Measurements from ENCODE around the gene S1PR1. TPM values are rescaled to one million over a fixed set of nuclear protein-coding genes. Genes with fewer than 3 reads are reported as not detected.

The S1PR1 gene
- total and polyA plus RNA-seq, 2 donors (not counting 3 experiments of a cell fraction or from before 2014, with no cell fraction given), result 137 to 387 TPM

- intact Hi-C loops (cut with micrococcal nuclease) (no loop called here), dilution Hi-C loops (cut with MboI; ENCODE audit: extremely low pct_ligation_motif_present, low sequenced_read_pairs) (no loop called here)
- H3K4me2 ChIP-seq (ENCODE audit: insufficient read depth, low read length), result no peak overlapping the region
- POLR2A ChIA-PET, result interaction anchor here (0.8 kb wide), 1 partner anchor 34 kb away, joined by 3 read pairs; no protein-coding TSS in a partner anchor
- no peaks in the 10 kb centered on the region for H3K9me1 ChIP-seq (replicated peaks; ENCODE audit: control insufficient read depth, extremely low read depth, insufficient read depth, low read length)
- no peaks in the 10 kb centered on the region for H3K9me3 ChIP-seq (replicated peaks; ENCODE audit: control insufficient read depth, insufficient read depth, low read length)
- H3K27ac ChIP-seq (ENCODE audit: insufficient read depth, low read depth, low read length), result no peak overlapping the region
- CTCF ChIA-PET, result interaction anchor here (4.2 to 8.4 kb wide), 2 partner anchors 44 to 148 kb away, joined by 129 to 368 read pairs; partner anchors contain the start of gene S1PR1
- no TSS peak for BruUV-seq (replicated peaks)
- H3K79me2 ChIP-seq (ENCODE audit: control insufficient read depth, insufficient read depth, low read length), result no peaks in the 10 kb centered on the region
- FAIRE-seq (no peak), DNase-seq (ENCODE audit: low read depth, low spot score) (no peak)
- TF ChIP-seq, protein P1, sequence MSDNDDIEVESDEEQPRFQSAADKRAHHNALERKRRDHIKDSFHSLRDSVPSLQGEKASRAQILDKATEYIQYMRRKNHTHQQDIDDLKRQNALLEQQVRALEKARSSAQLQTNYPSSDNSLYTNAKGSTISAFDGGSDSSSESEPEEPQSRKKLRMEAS (IDR thresholded peaks at IDR 0.05; ENCODE audit: insufficient read depth, insufficient read length), result no peak
- TF ChIP-seq GATA2 (IDR thresholded peaks at IDR 0.05; ENCODE audit: insufficient read depth, insufficient read length, low read depth, low read length), result no peak
- no peak for TF ChIP-seq POLR2AphosphoS5 (IDR thresholded peaks at IDR 0.05; ENCODE audit: insufficient read depth, low read depth, low read length)
- TF ChIP-seq, protein P2, sequence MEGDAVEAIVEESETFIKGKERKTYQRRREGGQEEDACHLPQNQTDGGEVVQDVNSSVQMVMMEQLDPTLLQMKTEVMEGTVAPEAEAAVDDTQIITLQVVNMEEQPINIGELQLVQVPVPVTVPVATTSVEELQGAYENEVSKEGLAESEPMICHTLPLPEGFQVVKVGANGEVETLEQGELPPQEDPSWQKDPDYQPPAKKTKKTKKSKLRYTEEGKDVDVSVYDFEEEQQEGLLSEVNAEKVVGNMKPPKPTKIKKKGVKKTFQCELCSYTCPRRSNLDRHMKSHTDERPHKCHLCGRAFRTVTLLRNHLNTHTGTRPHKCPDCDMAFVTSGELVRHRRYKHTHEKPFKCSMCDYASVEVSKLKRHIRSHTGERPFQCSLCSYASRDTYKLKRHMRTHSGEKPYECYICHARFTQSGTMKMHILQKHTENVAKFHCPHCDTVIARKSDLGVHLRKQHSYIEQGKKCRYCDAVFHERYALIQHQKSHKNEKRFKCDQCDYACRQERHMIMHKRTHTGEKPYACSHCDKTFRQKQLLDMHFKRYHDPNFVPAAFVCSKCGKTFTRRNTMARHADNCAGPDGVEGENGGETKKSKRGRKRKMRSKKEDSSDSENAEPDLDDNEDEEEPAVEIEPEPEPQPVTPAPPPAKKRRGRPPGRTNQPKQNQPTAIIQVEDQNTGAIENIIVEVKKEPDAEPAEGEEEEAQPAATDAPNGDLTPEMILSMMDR (IDR thresholded peaks at IDR 0.05; ENCODE audit: extremely low read depth in 1 of 2, insufficient read depth in 1 of 2, low read depth in 1 of 2, low read length in 2 of 2), result no peak
- TF ChIP-seq POLR2A (IDR thresholded peaks at IDR 0.05; ENCODE audit: low read depth, low read length), result no peak
- no peak for TF ChIP-seq MYC (IDR thresholded peaks at IDR 0.05; ENCODE audit: low read depth, low read length)
- peak; percentile 30 for TF ChIP-seq FOS (IDR thresholded peaks at IDR 0.05; ENCODE audit: borderline replicate concordance, insufficient read depth, low read length)
- no peak for TF ChIP-seq EZH2 (IDR thresholded peaks at IDR 0.05; ENCODE audit: borderline replicate concordance, low read depth, low read length, severe bottlenecking)
- peak; percentile 28 for TF ChIP-seq JUN (IDR thresholded peaks at IDR 0.05; ENCODE audit: borderline replicate concordance, insufficient read depth, insufficient read length, low read depth)
- no peaks in the 10 kb centered on the region for H3K36me3 ChIP-seq (ENCODE audit: control insufficient read depth in 2 of 2, extremely low read depth in 1 of 2, insufficient read depth in 2 of 2, low read length in 2 of 2)
- H3K4me1 ChIP-seq (ENCODE audit: control insufficient read depth, extremely low read depth, insufficient read depth, low read length), result peaks cover 27% of the 10 kb centered on the region
- no peak overlapping the region for H3K9ac ChIP-seq (replicated peaks; ENCODE audit: extremely low read depth, insufficient read depth, low read length)
- no peaks in the 10 kb centered on the region for H4K20me1 ChIP-seq (replicated peaks; ENCODE audit: control insufficient read depth, extremely low read depth, insufficient read depth, low read length)
- no peaks in the 10 kb centered on the region for H3K27me3 ChIP-seq (ENCODE audit: control insufficient read depth in 2 of 2, insufficient read depth in 2 of 2, low read length in 2 of 2)
- H2AFZ ChIP-seq (ENCODE audit: low read depth, low read length), result no peak overlapping the region
- no peak overlapping the region for H3K4me3 ChIP-seq (replicated peaks in 1 of 3; ENCODE audit: insufficient read depth in 1 of 3, low read depth in 1 of 3, low read length in 3 of 3)
Observed at GRCh38 chr1:101284622-101285218, 47.9 kb downstream of the S1PR1 start.

All from endothelial cell of umbilical vein (primary cell).